HG02938 (cell line): ENCODE data around the gene ARAP2.
A peak's percentile ranks its signal among the peaks of the same experiment; 100 is the strongest.

Experiments
- ATAC-seq: cut with Tn5 transposase; IDR thresholded peaks from one replicate; pipeline ENCODE4 v1.9.1; 2021; ENCODE audit warnings: mild to moderate bottlenecking, moderate library complexity; ENCODE audit not compliant: unreplicated experiment

Gene ARAP2

GRCh38 chr4:36138220-36138619 lies 106.1 kb downstream of the ARAP2 start:
- ATAC-seq, result no peak

DNA sequence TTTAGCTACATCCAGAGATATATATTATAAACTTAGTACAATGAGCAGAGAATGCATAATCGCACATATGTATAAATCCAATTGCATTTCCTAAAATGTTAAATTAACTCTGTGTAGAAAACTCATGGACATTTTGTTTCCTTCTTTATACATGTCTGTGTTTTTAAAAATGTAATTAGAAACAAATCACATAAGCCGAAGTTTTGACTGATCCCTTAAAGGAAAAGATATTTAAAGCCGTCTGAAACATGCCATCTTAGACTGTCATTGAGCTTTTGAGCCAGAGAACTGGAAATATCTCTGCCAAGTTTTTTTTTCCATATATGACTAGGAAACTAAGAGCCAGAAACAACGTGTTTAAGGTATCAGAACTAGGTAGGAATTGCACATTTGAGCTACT lies 107.0 kb downstream of the ARAP2 start:
- no peak for ATAC-seq

DNA sequence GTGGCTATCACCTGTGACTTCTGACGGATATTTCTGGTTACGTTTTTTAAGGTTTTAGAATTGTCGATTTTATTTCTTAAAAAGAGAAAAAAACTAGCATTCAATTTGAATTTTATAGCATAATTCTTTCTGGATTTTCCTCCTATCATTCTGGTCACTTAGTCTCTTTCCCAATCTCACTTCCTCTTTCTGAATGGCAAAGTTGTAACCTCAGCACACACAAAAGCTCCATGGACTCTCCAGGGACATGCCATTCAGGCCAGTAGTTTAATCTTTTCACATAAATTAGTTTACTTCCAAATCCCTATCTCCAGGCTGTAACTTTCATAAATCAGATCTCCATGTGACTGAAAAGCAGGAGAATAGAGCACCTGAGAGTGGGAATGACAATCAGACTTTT lies 110.7 kb downstream of the ARAP2 start:
- ATAC-seq, result no peak

GRCh38 chr4:36133086-36133485 lies 111.2 kb downstream of the ARAP2 start:
- no peak for ATAC-seq

GRCh38 chr4:36130641-36131040 lies 113.7 kb downstream of the ARAP2 start:
- ATAC-seq, result no peak

- ATAC-seq, result no peak
Measured at GRCh38 chr4:36128689-36129088, 115.6 kb downstream of the ARAP2 start.

DNA sequence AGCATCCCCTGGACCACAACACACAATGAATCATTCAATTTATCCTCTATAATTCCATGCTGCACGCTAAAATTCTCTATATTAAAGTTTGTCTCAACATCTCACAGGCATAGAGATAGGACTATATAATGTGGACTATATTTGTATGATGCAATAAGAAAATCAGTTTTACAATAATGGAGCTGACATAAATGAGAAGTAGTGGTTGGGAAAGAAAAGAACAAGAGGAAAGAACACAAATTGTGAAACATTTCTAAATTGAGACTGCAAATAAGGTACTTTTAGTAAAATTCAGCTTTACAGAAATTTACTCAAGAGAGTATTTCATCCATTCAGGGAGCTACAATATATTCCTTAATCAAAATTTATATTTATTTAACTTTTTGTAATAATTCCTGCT lies 120.4 kb downstream of the ARAP2 start:
- no peak for ATAC-seq

- no peak for ATAC-seq
Measured at GRCh38 chr4:36115312-36115711, 129.0 kb downstream of the ARAP2 start.

DNA sequence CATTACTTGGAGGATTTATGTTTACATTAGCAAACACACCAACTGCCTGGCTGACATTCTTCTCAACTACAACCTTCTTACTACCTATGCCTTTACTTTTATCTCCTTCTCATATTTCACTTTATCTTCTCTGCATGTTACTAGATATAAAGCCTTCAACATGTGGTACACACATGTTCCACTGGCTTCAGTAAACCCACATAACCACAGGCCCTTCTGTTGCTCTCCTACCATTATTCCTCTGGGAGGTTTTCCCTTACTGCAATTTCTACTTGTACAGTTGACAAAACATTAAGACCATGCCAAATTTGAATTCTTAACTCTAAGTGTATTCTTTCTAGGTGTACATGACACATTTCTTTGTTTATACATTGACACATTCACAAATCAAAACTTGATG lies 133.1 kb downstream of the ARAP2 start:
- no peak for ATAC-seq

- ATAC-seq, result no peak
Measured at GRCh38 chr4:36099509-36099908, 144.8 kb downstream of the ARAP2 start.

DNA sequence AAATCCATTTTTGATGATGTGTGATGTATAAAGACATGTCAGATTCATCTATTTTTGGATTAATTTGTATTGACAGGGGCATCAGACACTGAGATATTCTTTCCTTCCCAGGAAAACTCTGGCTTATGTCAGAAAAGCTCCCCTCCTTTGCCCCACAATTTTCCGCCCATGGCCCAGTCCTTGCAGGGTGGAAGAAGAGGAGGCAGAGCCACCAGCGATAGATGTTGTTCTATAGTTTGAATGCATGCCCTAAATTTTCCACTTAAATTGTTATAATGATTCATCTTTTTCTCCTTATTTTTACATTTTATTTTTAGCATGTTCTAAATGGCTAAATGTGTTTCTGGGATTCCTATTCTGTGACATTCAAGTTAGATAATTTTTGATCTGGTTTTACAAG lies 149.3 kb downstream of the ARAP2 start:
- ATAC-seq, result no peak

DNA sequence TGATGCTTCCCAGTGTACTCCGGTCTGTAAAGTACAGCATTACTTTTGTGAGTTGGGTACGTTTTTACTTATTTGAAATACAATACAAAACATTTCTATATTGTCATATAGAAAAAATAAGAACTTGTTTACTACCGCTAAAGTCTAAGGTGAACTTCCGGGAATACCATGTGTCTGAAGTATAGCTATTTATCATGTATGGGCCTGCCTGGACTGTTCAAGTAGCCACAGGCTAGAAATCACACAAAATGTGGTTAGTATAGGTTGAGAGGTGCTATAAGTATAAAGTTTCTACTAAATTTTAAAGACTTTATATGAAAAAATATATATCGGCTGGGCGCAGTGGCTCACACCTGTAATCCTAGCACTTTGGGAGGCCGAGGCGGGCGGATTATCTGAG lies 152.3 kb downstream of the ARAP2 start:
- no peak for ATAC-seq

- ATAC-seq, result no peak
Measured at GRCh38 chr4:36088542-36088941, 155.8 kb downstream of the ARAP2 start.

- ATAC-seq, result no peak
Measured at GRCh38 chr4:36086261-36086786, 158.0 kb downstream of the ARAP2 start.

GRCh38 chr4:36082817-36083216 lies 161.5 kb downstream of the ARAP2 start:
- no peak for ATAC-seq

- ATAC-seq, result peak; percentile 98
Measured at GRCh38 chr4:36081185-36081584, 163.1 kb downstream of the ARAP2 start.

DNA sequence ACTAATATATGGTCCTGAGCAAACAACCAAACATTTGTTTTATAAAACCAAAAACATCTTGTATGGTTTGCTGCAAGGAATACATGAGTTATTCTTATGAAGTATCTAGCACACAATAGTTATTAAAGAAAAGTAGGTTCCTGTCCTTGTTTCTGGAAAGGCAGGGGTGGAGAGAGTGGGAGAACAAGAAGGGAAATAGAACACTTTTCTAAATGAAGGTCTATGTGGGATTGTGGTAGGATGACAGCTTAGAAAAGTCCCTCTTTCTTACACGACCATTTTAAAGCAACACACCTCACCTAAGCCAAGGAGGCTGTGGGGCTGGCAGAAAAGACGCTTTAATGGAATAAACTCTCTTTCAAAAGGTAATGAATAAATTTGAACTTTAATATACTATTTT lies 164.6 kb downstream of the ARAP2 start:
- ATAC-seq, result no peak

DNA sequence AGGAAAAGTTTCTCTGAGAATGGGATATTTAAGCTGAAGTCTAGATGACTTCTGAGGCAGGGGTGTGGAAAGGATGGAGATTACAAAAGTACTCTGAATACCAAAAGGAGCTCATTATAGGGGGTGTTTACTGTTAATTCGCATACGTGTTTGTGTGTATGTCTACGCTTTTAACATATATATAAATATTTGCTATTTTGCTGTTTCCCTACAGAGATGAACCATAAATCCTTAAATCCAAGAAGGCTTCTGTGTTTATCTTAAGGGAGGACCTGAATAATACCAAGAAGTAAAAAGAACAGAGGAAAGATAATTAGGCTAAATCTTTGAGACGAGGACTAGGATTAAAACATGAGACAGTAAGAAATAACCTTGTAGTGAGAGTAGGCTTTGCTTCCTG lies 166.0 kb downstream of the ARAP2 start:
- ATAC-seq, result no peak

GRCh38 chr4:36072529-36072928 lies 171.8 kb downstream of the ARAP2 start:
- no peak for ATAC-seq

DNA sequence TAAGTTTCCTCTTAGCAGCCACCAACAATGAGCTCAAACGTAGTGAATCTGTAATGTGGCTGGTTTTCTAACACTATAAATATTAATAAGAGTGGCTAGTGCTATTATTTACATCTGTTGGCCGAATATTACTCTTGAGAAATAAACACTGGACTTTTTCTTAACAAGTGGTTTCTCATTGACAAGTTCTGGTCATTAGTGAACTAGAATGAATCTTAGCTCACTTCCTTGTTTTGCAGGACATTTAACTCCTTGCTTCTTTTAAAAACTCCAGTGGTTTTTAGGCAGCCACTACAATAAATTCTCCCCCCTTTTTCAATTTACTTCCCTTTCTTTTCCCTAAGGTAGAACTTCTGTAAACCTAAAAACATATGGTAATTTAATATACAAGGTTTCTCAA lies 177.2 kb downstream of the ARAP2 start:
- ATAC-seq, result no peak

DNA sequence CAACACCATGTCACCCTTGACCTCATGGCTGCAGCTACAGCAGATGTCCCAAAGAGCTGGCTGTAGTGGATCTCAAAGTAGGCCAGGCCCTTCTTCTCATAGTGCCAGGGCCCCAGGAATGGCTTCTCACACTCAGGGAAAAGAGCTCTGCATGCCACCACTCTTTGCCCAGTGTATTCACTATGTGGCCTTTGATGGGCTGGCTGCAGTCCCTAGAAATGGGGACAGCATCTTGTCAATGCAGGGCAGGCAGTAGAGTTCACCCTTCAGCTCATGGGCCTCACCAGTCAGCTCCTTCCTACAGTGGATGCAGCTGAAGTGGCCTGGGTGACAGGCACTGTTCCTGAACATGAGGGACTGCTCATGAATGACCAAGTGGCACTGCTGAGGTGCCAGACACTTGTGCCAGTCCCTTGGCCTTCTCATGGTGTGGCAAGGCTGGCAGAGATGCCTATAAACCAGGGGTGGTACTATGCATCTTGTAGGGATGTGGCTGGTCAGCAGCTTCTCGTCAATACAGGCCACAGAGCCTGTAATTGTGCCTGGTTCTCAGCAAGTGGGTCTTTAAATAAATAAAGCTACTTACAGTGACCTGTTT lies 178.9 kb downstream of the ARAP2 start:
- no peak for ATAC-seq

DNA sequence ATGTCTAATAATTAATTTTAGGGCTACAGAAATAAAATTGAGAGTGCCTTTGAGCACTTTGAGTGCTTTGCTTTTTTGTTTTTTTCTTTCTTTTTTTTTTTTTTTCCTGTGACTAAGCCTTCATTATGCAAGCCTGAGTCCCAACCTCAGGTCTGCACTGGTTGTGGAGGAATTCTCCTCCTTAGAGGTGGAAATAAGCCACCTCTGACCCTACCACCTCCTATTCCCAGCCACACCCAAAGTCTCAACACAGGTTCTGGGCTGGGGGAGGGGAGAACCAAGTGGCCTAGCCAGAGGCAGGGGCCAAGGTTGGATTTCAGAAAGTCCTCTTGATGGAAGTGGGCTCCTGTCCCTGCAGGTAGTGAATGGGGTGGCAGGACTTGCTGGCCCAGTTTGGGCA lies 180.2 kb downstream of the ARAP2 start:
- ATAC-seq, result no peak

- ATAC-seq, result no peak
Measured at GRCh38 chr4:36056136-36056535, 188.2 kb downstream of the ARAP2 start.
